GM18511 (cell line): ENCODE data around the gene BCAT1.
"Not testable (repeated sequence)": the region's sequence is repeated elsewhere in the genome, so short reads cannot be mapped to it uniquely, and the experiment has no call there.

ENCODE experiments used
- ATAC-seq: cut with Tn5 transposase; IDR thresholded peaks from one replicate; pipeline ENCODE4 v1.9.1; 2021; ENCODE audit warnings: mild to moderate bottlenecking, moderate library complexity; ENCODE audit not compliant: unreplicated experiment

BCAT1 gene

GRCh38 chr12:24928533-24929306, 20.2 kb downstream of the BCAT1 start:
- not testable (repeated sequence) for ATAC-seq

- ATAC-seq: no peak
These were observed 20.8 kb downstream of the BCAT1 start for GRCh38 chr12:24928131-24928530.

- ATAC-seq: not testable (repeated sequence)
These were observed 22.8 kb downstream of the BCAT1 start for GRCh38 chr12:24926080-24926479.

- peak; percentile 69 for ATAC-seq
These were observed 26.8 kb downstream of the BCAT1 start for GRCh38 chr12:24922090-24922489.

- no peak for ATAC-seq
These were observed 27.5 kb downstream of the BCAT1 start for GRCh38 chr12:24921251-24922038.

- ATAC-seq: no peak
These were observed 28.8 kb downstream of the BCAT1 start for GRCh38 chr12:24920141-24920540.

- ATAC-seq: no peak
These were observed 29.4 kb downstream of the BCAT1 start for GRCh38 chr12:24919346-24920001.

- ATAC-seq: no peak
These were observed 30.3 kb downstream of the BCAT1 start for GRCh38 chr12:24918596-24918995.

GRCh38 chr12:24915501-24915900, 33.4 kb downstream of the BCAT1 start:
- ATAC-seq: no peak

GRCh38 chr12:24913953-24914352, 34.9 kb downstream of the BCAT1 start:
- ATAC-seq: no peak

- ATAC-seq: no peak
These were observed 35.8 kb downstream of the BCAT1 start for GRCh38 chr12:24913130-24913529.

- ATAC-seq: no peak
These were observed 37.6 kb downstream of the BCAT1 start for GRCh38 chr12:24911271-24911791.

GRCh38 chr12:24910192-24910591, 38.7 kb downstream of the BCAT1 start:
- ATAC-seq: not testable (repeated sequence)

- ATAC-seq: no peak
These were observed 39.2 kb downstream of the BCAT1 start for GRCh38 chr12:24909667-24910066.

GRCh38 chr12:24907464-24907863, 41.4 kb downstream of the BCAT1 start:
- ATAC-seq: no peak

- no peak for ATAC-seq
These were observed 42.8 kb downstream of the BCAT1 start for GRCh38 chr12:24906141-24906540.

- ATAC-seq: no peak
These were observed 43.5 kb downstream of the BCAT1 start for GRCh38 chr12:24905431-24905830.

- no peak for ATAC-seq
These were observed 44.0 kb downstream of the BCAT1 start for GRCh38 chr12:24904871-24905270.

GRCh38 chr12:24903329-24904088, 45.4 kb downstream of the BCAT1 start:
- ATAC-seq: no peak

- peak; percentile 63 for ATAC-seq
These were observed 46.2 kb downstream of the BCAT1 start for GRCh38 chr12:24902511-24903328.
